Spleen (tissue), 11 donors: ENCODE results near the gene SASH3. TPM values are rescaled to one million over a fixed set of nuclear protein-coding genes. Genes with fewer than 3 reads are reported as not detected.
A peak's percentile ranks its signal among the peaks of the same experiment; 100 is the strongest.

Experiments used
- DNase-seq: peaks from one replicate; pipeline ENCODE4 v3.0.0-alpha.2; 2020
- H3K27ac ChIP-seq, 8 donors: fragments of 200-600 bp; sonication (generic) in 7 of 8; 1 replicate in 4 of 8; 2 replicates in 4 of 8; pipeline versions ENCODE4 v1.5.0 to v1.8.0; 2016 to 2021; ENCODE audit warnings: inconsistent platforms in 4 of 8, mild to moderate bottlenecking in 4 of 8, moderate library complexity in 1 of 8
- H3K27me3 ChIP-seq, 7 donors: fragments of 200-600 bp; sonication (generic) in 6 of 7; replicated peaks in 1 of 7; 1 replicate in 4 of 7; 2 replicates in 3 of 7; pipeline versions ENCODE4 v1.5.0 to v1.8.0; 2016 to 2021; ENCODE audit warnings: inconsistent platforms in 3 of 7, mild to moderate bottlenecking in 1 of 7
- H3K36me3 ChIP-seq, 6 donors: fragments of 200-600 bp; sonication (generic) in 5 of 6; 1 replicate in 4 of 6; 2 replicates in 2 of 6; pipeline versions ENCODE4 v1.5.0 to v1.8.0; 2016 to 2021; ENCODE audit warnings: inconsistent platforms in 2 of 6
- H3K4me1 ChIP-seq, 6 donors: fragments of 200-600 bp; sonication (generic) in 5 of 6; 1 replicate in 3 of 6; 2 replicates in 3 of 6; pipeline versions ENCODE4 v1.5.0 to v1.8.0; 2016 to 2021; ENCODE audit warnings: inconsistent platforms in 3 of 6
- H3K4me3 ChIP-seq, 8 donors: fragments of 200-600 bp; sonication (generic) in 7 of 8; 1 replicate in 4 of 8; 2 replicates in 4 of 8; pipeline versions ENCODE4 v1.5.0 to v1.8.0; 2016 to 2021; ENCODE audit warnings: inconsistent platforms in 4 of 8, mild to moderate bottlenecking in 4 of 8, moderate library complexity in 2 of 8
- H3K9me3 ChIP-seq, 8 donors: fragments of 200-600 bp; sonication (generic) in 7 of 8; 1 replicate in 4 of 8; 2 replicates in 4 of 8; pipeline versions ENCODE4 v1.5.0 to v1.8.0; 2016 to 2021; ENCODE audit warnings: inconsistent platforms in 4 of 8
- CTCF ChIP-seq, 11 experiments: fragments of 200-600 bp in 7 of 11; fragments of 450-650 bp in 4 of 11; sonication (generic) in 4 of 11; IDR thresholded peaks in 8 of 11; conservative IDR thresholded peaks in 3 of 11; 1 replicate in 7 of 11; 2 replicates in 4 of 11; pipeline versions ENCODE4 v1.4.0 to v1.8.0; 2016 to 2021; ENCODE audit warnings: antibody characterized with exemption in 11 of 11, inconsistent platforms in 4 of 11, mild to moderate bottlenecking in 1 of 11
- POLR2A ChIP-seq, 3 donors: fragments of 450-650 bp; IDR thresholded peaks; one replicate each; pipeline ENCODE4 v1.5.1; 2017; ENCODE audit warnings: antibody characterized with exemption in 3 of 3, mild to moderate bottlenecking in 1 of 3
- POLR2AphosphoS5 ChIP-seq, 3 donors: sonication (generic); formaldehyde crosslinking; IDR thresholded peaks; one replicate each; pipeline ENCODE4 v1.5.1; 2017; ENCODE audit warnings: antibody characterized with exemption in 3 of 3
- WGBS, 5 donors: extraction: QIAGEN DNeasy Blood & Tissue Kit in 3 of 5; methylation state at CpG; one replicate each; pipeline versions ENCODE4 v1.1.5 to v1.1.7; 2013 to 2018; 5-methylcytosine and 5-hydroxymethylcytosine counted together
- intact Hi-C: fragments of 100-400 bp; cut with DNase I; formaldehyde crosslinking; loops from one replicate; pipeline ENCODE4 v1.15.0; 2023; ENCODE audit warnings: low total_unique reads
- polyA plus RNA-seq, 3 donors: library from polyadenylated mRNA; stranded (reverse); fragments of 200-250 nt; gene quantifications; one replicate each; pipeline ENCODE4 v1.2.1, GENCODE V29; 2013
- total RNA-seq, 7 donors: library from RNA; depleted of rRNA in 3 of 7; stranded (reverse); fragments of >200 nt in 3 of 7; fragmentation: NEBNext Ultra II Directional in 4 of 7; extraction: Animal tissue kit (Norgen Biotek cat#: 25700) in 4 of 7; gene quantifications; one replicate each; pipeline versions ENCODE4 v1.1.0 to v1.2.1, GENCODE V29; 2016 to 2021
- donor health status: healthy with polysubstance abuse.
- donor health status: DM: no; HTN: no; CAD: no; lungs with moderate emphysema.
- donor health status: DM: no; HTN: no; CAD: no.
- donor health status: Bipolar disorder and iron deficiency.
- donor health status: healthy.
- donor health status: DM: no; HTN: no; CAD: no.
- donor health status: DM: yes; HTN: yes; CAD: no.

The SASH3 gene
- total and polyA plus RNA-seq, 10 donors = 111 to 204 (median 140) TPM

- intact Hi-C loops = no loop called here
- H3K36me3 ChIP-seq = peaks cover 0 to 48% (median 1%) of the 10 kb centered on the region in 6 donors
- no peak for DNase-seq
- TF ChIP-seq POLR2AphosphoS5 (IDR thresholded peaks at IDR 0.05) (no peak), CTCF (IDR thresholded peaks at IDR 0.05 in 8 of 11, conservative IDR thresholded peaks at IDR 0.05 in 3 of 11) (no peak), POLR2A (IDR thresholded peaks at IDR 0.05) (no peak)
- no peaks in the 10 kb centered on the region for H3K9me3 ChIP-seq
- H3K27me3 ChIP-seq = no peaks in the 10 kb centered on the region
- peaks cover 14 to 81% (median 70%) of the 10 kb centered on the region in 6 donors for H3K4me1 ChIP-seq
- H3K27ac ChIP-seq = peak overlapping the region in 7 of 8 donors; percentile 20 to 97 (median 93)
- peak overlapping the region in 7 of 8 donors; percentile 37 to 80 (median 54) for H3K4me3 ChIP-seq
- WGBS, 5 donors = 48 to 69% (median 63%) methylated on average over 4 of the region's 4 CpGs
These were observed 3.0 kb downstream of the SASH3 start for GRCh38 chrX:129782706-129783105.

- Histone ChIP-seq H3K4me1 (peaks cover 10 to 81% (median 66%) of the 10 kb centered on the region in 6 donors), H3K9me3 (no peaks in the 10 kb centered on the region), H3K36me3 (peaks cover 0 to 54% (median 6%) of the 10 kb centered on the region in 6 donors), H3K27me3 (no peaks in the 10 kb centered on the region), H3K27ac (peak overlapping the region in 7 of 8 donors; percentile 14 to 97 (median 93)), H3K4me3 (peak overlapping the region in 7 of 8 donors; percentile 37 to 80 (median 54))
- DNase-seq = no peak
- WGBS, 5 donors = 60 to 87% (median 71%) methylated on average over 2 to 11 of the region's 11 CpGs
- TF ChIP-seq POLR2A (IDR thresholded peaks at IDR 0.05) (no peak), POLR2AphosphoS5 (IDR thresholded peaks at IDR 0.05) (peak; percentile 5 to 18 (median 16))
- intact Hi-C loops = no loop called here
These were observed 3.6 kb downstream of the SASH3 start for GRCh38 chrX:129783291-129783713.

GRCh38 chrX:129784371-129784770 is 4.6 kb downstream of the SASH3 start:
- WGBS, 5 donors = 48 to 71% (median 60%) methylated on average over 7 of the region's 7 CpGs
- TF ChIP-seq POLR2AphosphoS5 (IDR thresholded peaks at IDR 0.05) = no peak
- Histone ChIP-seq H3K9me3 (no peaks in the 10 kb centered on the region), H3K27ac (peak overlapping the region in 7 of 8 donors; percentile 35 to 97 (median 93)), H3K27me3 (no peaks in the 10 kb centered on the region), H3K4me1 (peaks cover 0 to 75% (median 56%) of the 10 kb centered on the region in 6 donors), H3K4me3 (peak overlapping the region in 4 of 8 donors; percentile 53 to 80 (median 60)), H3K36me3 (peaks cover 0 to 64% (median 13%) of the 10 kb centered on the region in 6 donors)
- intact Hi-C loops = no loop called here
- DNase-seq = no peak

- no peaks in the 10 kb centered on the region for H3K27me3 ChIP-seq
- peaks cover 0 to 75% (median 55%) of the 10 kb centered on the region in 6 donors for H3K4me1 ChIP-seq
These were observed 5.6 kb downstream of the SASH3 start for GRCh38 chrX:129785160-129785947.

GRCh38 chrX:129786210-129786651 is 6.5 kb downstream of the SASH3 start:
- Histone ChIP-seq H3K27ac (peak overlapping the region in 5 of 8 donors; percentile 27 to 96 (median 83)), H3K36me3 (peaks cover 0 to 83% (median 26%) of the 10 kb centered on the region in 6 donors), H3K4me1 (peaks cover 0 to 78% (median 55%) of the 10 kb centered on the region in 6 donors), H3K27me3 (no peaks in the 10 kb centered on the region), H3K9me3 (no peaks in the 10 kb centered on the region), H3K4me3 (peak overlapping the region in 6 of 8 donors; percentile 3 to 52 (median 16))
- 2 to 23% (median 20%) methylated on average over 3 of the region's 3 CpGs; no CpG with 5 or more reads in 1 of the 5 donors for WGBS, 5 donors
- intact Hi-C loops = no loop called here
- no peak for DNase-seq
- TF ChIP-seq POLR2A (IDR thresholded peaks at IDR 0.05) = no peak
- peak in 1 of 3 donors; percentile 53 for TF ChIP-seq POLR2AphosphoS5 (IDR thresholded peaks at IDR 0.05)
- TF ChIP-seq CTCF (IDR thresholded peaks at IDR 0.05 in 8 of 11, conservative IDR thresholded peaks at IDR 0.05 in 3 of 11) = no peak

More at GRCh38 chrX:129785160-129785947, 5.6 kb downstream of the SASH3 start:
- intact Hi-C loops = no loop called here
- TF ChIP-seq POLR2AphosphoS5 (IDR thresholded peaks at IDR 0.05) = peak in 1 of 3 donors; percentile 33
- TF ChIP-seq POLR2A (IDR thresholded peaks at IDR 0.05) = no peak
- peak overlapping the region in 6 of 8 donors; percentile 19 to 96 (median 70) for H3K27ac ChIP-seq
- no peaks in the 10 kb centered on the region for H3K9me3 ChIP-seq
- H3K36me3 ChIP-seq = peaks cover 0 to 74% (median 17%) of the 10 kb centered on the region in 6 donors
- peak overlapping the region in 5 of 8 donors; percentile 14 to 52 (median 22) for H3K4me3 ChIP-seq
- DNase-seq = no peak
- WGBS, 5 donors = 18 to 50% (median 31%) methylated on average over 7 to 11 of the region's 11 CpGs
